ENCODE data around the gene PPP1CA. TPM values are rescaled to one million over a fixed set of nuclear protein-coding genes. Genes with fewer than 3 reads are reported as not detected.

Gene PPP1CA
- total and polyA plus RNA-seq, 11 donors: 90.3 to 207 (median 105) TPM

DNA sequence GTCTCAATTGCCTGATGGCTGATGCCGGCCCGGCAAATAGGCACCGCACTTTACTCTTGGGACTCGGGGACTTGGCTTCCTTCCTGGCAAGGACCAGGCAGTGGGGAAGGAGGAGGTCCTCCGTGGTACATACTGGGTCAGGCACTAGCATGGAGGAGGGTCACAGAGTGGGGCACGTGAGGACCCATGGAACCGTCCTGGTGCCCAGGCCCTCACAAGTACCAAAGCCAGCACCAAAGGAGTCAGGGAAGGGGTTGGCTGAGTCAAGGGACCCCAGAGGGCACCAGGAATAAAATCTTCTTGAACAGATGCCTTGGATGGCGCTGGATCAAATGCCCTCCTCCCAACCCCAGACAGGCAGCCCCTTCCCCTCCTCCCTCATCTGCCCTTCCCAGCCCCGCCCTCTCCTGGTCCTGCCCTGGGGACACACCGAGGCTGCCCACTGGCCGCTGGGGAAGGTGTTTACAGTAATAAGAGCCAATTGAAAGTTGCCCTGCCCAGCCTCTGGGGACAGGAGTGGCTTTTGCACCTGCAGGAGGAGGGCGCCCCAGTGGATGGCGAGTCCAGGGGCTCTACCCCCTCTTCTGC, 8.2 kb upstream of the PPP1CA start:
- ATAC-seq (no peak), DNase-seq (no peak)
- peaks cover 0 to 27% (median under 1%) of the 10 kb centered on the region in 12 donors for H3K4me1 ChIP-seq
- peak overlapping the region in 1 of 12 donors; percentile 91 for H3K27ac ChIP-seq
- no peaks in the 10 kb centered on the region for H3K9me3 ChIP-seq
- peak overlapping the region in 2 of 12 donors; percentile 21 to 50 for H3K4me3 ChIP-seq
- intact Hi-C loops (cut with DNase I): loop anchor here in 3 of 10 donors (10.0 kb wide), 1 partner anchor 55 kb away; the partner anchor contains the start of gene TMEM134 (in 3 of the 3)
- peaks cover 0 to 51% (median 16%) of the 10 kb centered on the region in 9 donors for H3K27me3 ChIP-seq
- TF ChIP-seq, protein P1, sequence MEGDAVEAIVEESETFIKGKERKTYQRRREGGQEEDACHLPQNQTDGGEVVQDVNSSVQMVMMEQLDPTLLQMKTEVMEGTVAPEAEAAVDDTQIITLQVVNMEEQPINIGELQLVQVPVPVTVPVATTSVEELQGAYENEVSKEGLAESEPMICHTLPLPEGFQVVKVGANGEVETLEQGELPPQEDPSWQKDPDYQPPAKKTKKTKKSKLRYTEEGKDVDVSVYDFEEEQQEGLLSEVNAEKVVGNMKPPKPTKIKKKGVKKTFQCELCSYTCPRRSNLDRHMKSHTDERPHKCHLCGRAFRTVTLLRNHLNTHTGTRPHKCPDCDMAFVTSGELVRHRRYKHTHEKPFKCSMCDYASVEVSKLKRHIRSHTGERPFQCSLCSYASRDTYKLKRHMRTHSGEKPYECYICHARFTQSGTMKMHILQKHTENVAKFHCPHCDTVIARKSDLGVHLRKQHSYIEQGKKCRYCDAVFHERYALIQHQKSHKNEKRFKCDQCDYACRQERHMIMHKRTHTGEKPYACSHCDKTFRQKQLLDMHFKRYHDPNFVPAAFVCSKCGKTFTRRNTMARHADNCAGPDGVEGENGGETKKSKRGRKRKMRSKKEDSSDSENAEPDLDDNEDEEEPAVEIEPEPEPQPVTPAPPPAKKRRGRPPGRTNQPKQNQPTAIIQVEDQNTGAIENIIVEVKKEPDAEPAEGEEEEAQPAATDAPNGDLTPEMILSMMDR (IDR thresholded peaks at IDR 0.05): no peak
- no peak for TF ChIP-seq POLR2A (IDR thresholded peaks at IDR 0.05)
- no peaks in the 10 kb centered on the region for H3K36me3 ChIP-seq
- WGBS, 4 donors: 40 to 67% (median 44%) methylated on average over 8 to 13 of the region's 13 CpGs

- peak overlapping the region in 1 of 12 donors; percentile 91 for H3K27ac ChIP-seq
- no peak for TF ChIP-seq POLR2A (IDR thresholded peaks at IDR 0.05)
- TF ChIP-seq, protein P1 (IDR thresholded peaks at IDR 0.05): no peak
- H3K36me3 ChIP-seq: no peaks in the 10 kb centered on the region
- H3K9me3 ChIP-seq: no peaks in the 10 kb centered on the region
- H3K4me1 ChIP-seq: peaks cover 0 to 25% (median 0%) of the 10 kb centered on the region in 12 donors
- H3K4me3 ChIP-seq: peak overlapping the region in 2 of 12 donors; percentile 21 to 50
- DNase-seq (no peak), ATAC-seq (no peak)
- 52 to 69% (median 68%) methylated on average over 9 to 24 of the region's 24 CpGs for WGBS, 4 donors
- intact Hi-C loops (cut with DNase I): loop anchor here in 3 of 10 donors (10.0 kb wide), 1 partner anchor 56 kb away; the partner anchor contains the start of gene TMEM134 (in 3 of the 3)
- H3K27me3 ChIP-seq: peaks cover 0 to 51% (median 12%) of the 10 kb centered on the region in 9 donors
Measured at GRCh38 chr11:67409261-67409666, 7.6 kb upstream of the PPP1CA start.

- H3K4me3 ChIP-seq: peak overlapping the region in 1 of 12 donors; percentile 50
- ATAC-seq: no peak
- H3K27me3 ChIP-seq: peaks cover 0 to 49% (median 10%) of the 10 kb centered on the region in 9 donors
- no peaks in the 10 kb centered on the region for H3K9me3 ChIP-seq
- DNase-seq: no peak
- intact Hi-C loops (cut with DNase I): loop anchor here in 3 of 10 donors (10.0 kb wide), 1 partner anchor 56 kb away; the partner anchor contains the start of gene TMEM134 (in 3 of the 3)
- peaks cover 0 to 30% (median 0%) of the 10 kb centered on the region in 12 donors for H3K4me1 ChIP-seq
- peak overlapping the region in 1 of 12 donors; percentile 91 for H3K27ac ChIP-seq
- TF ChIP-seq, protein P1 (IDR thresholded peaks at IDR 0.05): no peak
- no peak for TF ChIP-seq POLR2A (IDR thresholded peaks at IDR 0.05)
- no peaks in the 10 kb centered on the region for H3K36me3 ChIP-seq
- WGBS, 4 donors: 73 to 82% (median 77%) methylated on average over 8 to 18 of the region's 18 CpGs
Measured at GRCh38 chr11:67408437-67409200, 7.0 kb upstream of the PPP1CA start.
